ENCODE data around the gene HIPK2. TPM values are rescaled to one million over a fixed set of nuclear protein-coding genes. Genes with fewer than 3 reads are reported as not detected.

The HIPK2 gene
- polyA plus RNA-seq, 3 donors, result 1.6 to 12.1 (median 3.0) TPM

- H3K27me3 Mint-ChIP-seq (ENCODE audit: low read depth in 3 of 3), result peaks cover 0 to 2% (median 0%) of the 10 kb centered on the region in 3 donors
- Histone ChIP-seq H2AFZ (ENCODE audit: insufficient read depth, low read depth, low read length, poor library complexity, severe bottlenecking) (no peak overlapping the region), H3K4me2 (replicated peaks; ENCODE audit: extremely low read depth, low read length, poor library complexity, severe bottlenecking) (no peak overlapping the region), H3K27me3 (ENCODE audit: control insufficient read depth in 2 of 2, insufficient read depth in 2 of 2, low read length in 2 of 2) (no peaks in the 10 kb centered on the region), H3K4me3 (replicated peaks in 1 of 3; ENCODE audit: low read depth in 2 of 3, low read length in 3 of 3) (no peak overlapping the region), H3K9me3 (replicated peaks in 1 of 2; ENCODE audit: control insufficient read depth in 1 of 2, insufficient read depth in 1 of 2, low read length in 2 of 2) (no peaks in the 10 kb centered on the region), H3K27ac (ENCODE audit: low read depth in 1 of 2, low read length in 2 of 2) (no peak overlapping the region), H3K36me3 (replicated peaks in 1 of 2; ENCODE audit: control insufficient read depth in 1 of 2, insufficient read depth in 2 of 2, low read length in 2 of 2) (peaks cover 0 to 4% of the 10 kb centered on the region in 2 donors), H3K79me2 (ENCODE audit: insufficient read depth, low read length) (peaks cover 46% of the 10 kb centered on the region), H4K20me1 (ENCODE audit: insufficient read depth, low read length) (peaks cover 82% of the 10 kb centered on the region), H3K9ac (ENCODE audit: insufficient read depth, low read length, poor library complexity, severe bottlenecking) (no peak overlapping the region), H3K4me1 (ENCODE audit: control insufficient read depth in 1 of 2, insufficient read depth in 2 of 2, low read length in 2 of 2) (peaks cover 27 to 41% of the 10 kb centered on the region in 2 donors)
- TF ChIP-seq, protein P1, sequence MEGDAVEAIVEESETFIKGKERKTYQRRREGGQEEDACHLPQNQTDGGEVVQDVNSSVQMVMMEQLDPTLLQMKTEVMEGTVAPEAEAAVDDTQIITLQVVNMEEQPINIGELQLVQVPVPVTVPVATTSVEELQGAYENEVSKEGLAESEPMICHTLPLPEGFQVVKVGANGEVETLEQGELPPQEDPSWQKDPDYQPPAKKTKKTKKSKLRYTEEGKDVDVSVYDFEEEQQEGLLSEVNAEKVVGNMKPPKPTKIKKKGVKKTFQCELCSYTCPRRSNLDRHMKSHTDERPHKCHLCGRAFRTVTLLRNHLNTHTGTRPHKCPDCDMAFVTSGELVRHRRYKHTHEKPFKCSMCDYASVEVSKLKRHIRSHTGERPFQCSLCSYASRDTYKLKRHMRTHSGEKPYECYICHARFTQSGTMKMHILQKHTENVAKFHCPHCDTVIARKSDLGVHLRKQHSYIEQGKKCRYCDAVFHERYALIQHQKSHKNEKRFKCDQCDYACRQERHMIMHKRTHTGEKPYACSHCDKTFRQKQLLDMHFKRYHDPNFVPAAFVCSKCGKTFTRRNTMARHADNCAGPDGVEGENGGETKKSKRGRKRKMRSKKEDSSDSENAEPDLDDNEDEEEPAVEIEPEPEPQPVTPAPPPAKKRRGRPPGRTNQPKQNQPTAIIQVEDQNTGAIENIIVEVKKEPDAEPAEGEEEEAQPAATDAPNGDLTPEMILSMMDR (IDR thresholded peaks at IDR 0.05), result no peak
- no peak for DNase-seq
- H3K4me3 Mint-ChIP-seq, result no peak overlapping the region
- peaks cover 42 to 44% of the 10 kb centered on the region in 2 donors for H3K36me3 Mint-ChIP-seq
- no peak overlapping the region for H3K27ac Mint-ChIP-seq
- intact Hi-C loops (cut with micrococcal nuclease), result no loop called here
- H3K4me1 Mint-ChIP-seq, result peaks cover 65% of the 10 kb centered on the region
- H3K9me3 Mint-ChIP-seq, result peaks cover 0 to 2% (median 0%) of the 10 kb centered on the region in 7 donors
- WGBS (ENCODE audit: insufficient coverage), result no CpG with 5 or more reads among the region's 2 CpGs
Measured at GRCh38 chr7:139659922-139660316, 117.9 kb downstream of the HIPK2 start.

DNA sequence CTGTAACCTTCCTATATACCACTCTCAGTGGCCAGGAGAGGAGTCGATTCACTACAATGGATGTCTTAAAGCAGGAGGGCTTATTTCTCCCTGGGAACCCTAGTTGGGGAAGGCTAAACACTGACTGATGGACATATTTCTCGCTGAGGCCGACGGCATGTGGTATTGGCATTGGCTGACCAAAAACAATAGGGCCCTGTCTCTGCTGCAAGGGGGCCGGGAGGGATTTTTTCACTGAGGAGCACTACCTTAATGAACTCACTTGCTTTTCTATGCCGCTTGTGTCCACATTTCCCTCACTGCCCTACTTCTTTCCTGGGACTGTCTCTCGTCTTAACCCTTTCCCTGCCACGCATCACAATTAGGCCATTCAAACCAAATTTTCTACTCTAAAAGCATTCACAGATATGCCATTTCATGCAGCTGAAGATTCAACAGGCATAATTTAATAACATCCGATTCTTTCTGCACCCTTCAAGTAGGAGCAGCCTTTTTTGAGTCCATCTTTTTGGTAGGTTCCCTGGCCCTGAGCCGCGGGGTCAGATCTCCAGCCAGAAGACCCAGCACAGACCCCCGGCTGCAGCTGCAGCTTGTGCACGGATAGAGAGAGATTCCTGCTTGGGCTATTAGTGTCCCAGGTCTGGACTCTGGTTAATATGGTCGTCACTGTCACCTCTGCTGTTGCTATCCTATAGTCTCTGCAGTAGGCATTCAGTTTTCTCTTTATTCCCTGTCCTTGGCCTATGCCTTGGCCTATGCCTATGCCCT is 118.7 kb downstream of the HIPK2 start:
- peaks cover 0 to 2% (median 0%) of the 10 kb centered on the region in 3 donors for H3K27me3 Mint-ChIP-seq (ENCODE audit: low read depth in 3 of 3)
- H3K27ac Mint-ChIP-seq, result peak overlapping the region in 1 of 7 donors; percentile 81
- no peak overlapping the region for H3K27ac ChIP-seq (ENCODE audit: low read depth in 1 of 2, low read length in 2 of 2)
- intact Hi-C loops (cut with micrococcal nuclease), result no loop called here
- no peak overlapping the region for H3K4me3 Mint-ChIP-seq
- peaks cover 44 to 45% of the 10 kb centered on the region in 2 donors for H3K36me3 Mint-ChIP-seq
- DNase-seq, result no peak
- H4K20me1 ChIP-seq (ENCODE audit: insufficient read depth, low read length), result peaks cover 81% of the 10 kb centered on the region
- H3K27me3 ChIP-seq (ENCODE audit: control insufficient read depth in 2 of 2, insufficient read depth in 2 of 2, low read length in 2 of 2), result no peaks in the 10 kb centered on the region
- H3K36me3 ChIP-seq (replicated peaks in 1 of 2; ENCODE audit: control insufficient read depth in 1 of 2, insufficient read depth in 2 of 2, low read length in 2 of 2), result peaks cover 0 to 11% of the 10 kb centered on the region in 2 donors
- WGBS (ENCODE audit: insufficient coverage), result 93% methylated on average over 13 of the region's 14 CpGs
- H3K4me1 Mint-ChIP-seq, result peaks cover 59% of the 10 kb centered on the region
- TF ChIP-seq, protein P1 (IDR thresholded peaks at IDR 0.05), result no peak
- H3K9me3 ChIP-seq (replicated peaks in 1 of 2; ENCODE audit: control insufficient read depth in 1 of 2, insufficient read depth in 1 of 2, low read length in 2 of 2), result no peaks in the 10 kb centered on the region
- H3K9ac ChIP-seq (ENCODE audit: insufficient read depth, low read length, poor library complexity, severe bottlenecking), result no peak overlapping the region
- peaks cover 0 to 2% (median 0%) of the 10 kb centered on the region in 7 donors for H3K9me3 Mint-ChIP-seq
- H3K4me2 ChIP-seq (replicated peaks; ENCODE audit: extremely low read depth, low read length, poor library complexity, severe bottlenecking), result no peak overlapping the region
- no peak overlapping the region for H2AFZ ChIP-seq (ENCODE audit: insufficient read depth, low read depth, low read length, poor library complexity, severe bottlenecking)
- H3K79me2 ChIP-seq (ENCODE audit: insufficient read depth, low read length), result peaks cover 54% of the 10 kb centered on the region
- no peak overlapping the region for H3K4me3 ChIP-seq (replicated peaks in 1 of 3; ENCODE audit: low read depth in 2 of 3, low read length in 3 of 3)
- peaks cover 21 to 34% of the 10 kb centered on the region in 2 donors for H3K4me1 ChIP-seq (ENCODE audit: control insufficient read depth in 1 of 2, insufficient read depth in 2 of 2, low read length in 2 of 2)

Data from CD14-positive monocyte (primary cell).